Gastrocnemius medialis (tissue), 4 donors: ENCODE data around the gene DYRK1B. TPM values are rescaled to one million over a fixed set of nuclear protein-coding genes. Genes with fewer than 3 reads are reported as not detected.
"Not testable (repeated sequence)": the region's sequence is repeated elsewhere in the genome, so short reads cannot be mapped to it uniquely, and the experiment has no call there.

Experiments
- ATAC-seq, 2 donors: fragments of 150-250 bp; one replicate each; pipeline ENCODE4 v1.9.1; 2016
- DNase-seq, 2 donors: peaks; one replicate each; pipeline ENCODE4 v3.0.0-alpha.2; 2019
- H3K27ac ChIP-seq, 4 donors: fragments of 200-600 bp; sonication (generic); 1 replicate in 1 of 4; 2 replicates in 3 of 4; pipeline ENCODE4 v1.5.1; 2016 to 2018; ENCODE audit warnings: mild to moderate bottlenecking in 2 of 4, moderate library complexity in 1 of 4
- H3K27me3 ChIP-seq, 3 donors: fragments of 200-600 bp; sonication (generic) in 2 of 3; 1 replicate in 1 of 3; 2 replicates in 2 of 3; pipeline versions ENCODE4 v1.5.1 to v1.6.0; 2016 to 2019; ENCODE audit warnings: mild to moderate bottlenecking in 1 of 3, moderate library complexity in 1 of 3
- H3K36me3 ChIP-seq, 2 donors: fragments of 200-600 bp; sonication (generic) in 1 of 2; one replicate each; pipeline ENCODE4 v1.5.1; 2017 to 2018
- H3K4me1 ChIP-seq, 2 donors: fragments of 200-600 bp; sonication (generic) in 1 of 2; one replicate each; pipeline ENCODE4 v1.5.1; 2016 to 2017; ENCODE audit warnings: mild to moderate bottlenecking in 2 of 2
- H3K4me3 ChIP-seq, 4 donors: fragments of 200-600 bp; sonication (generic) in 3 of 4; 1 replicate in 1 of 4; 2 replicates in 3 of 4; pipeline ENCODE4 v1.5.1; 2016 to 2019; ENCODE audit warnings: mild to moderate bottlenecking in 2 of 4
- H3K9me3 ChIP-seq, 3 donors: fragments of 200-600 bp; sonication (generic) in 2 of 3; 1 replicate in 1 of 3; 2 replicates in 2 of 3; pipeline ENCODE4 v1.5.1; 2016 to 2019
- CTCF ChIP-seq, 5 experiments: fragments of 450-650 bp in 3 of 5; fragments of 200-600 bp in 2 of 5; sonication (generic) in 2 of 5; IDR thresholded peaks in 4 of 5; conservative IDR thresholded peaks in 1 of 5; 1 replicate in 4 of 5; 2 replicates in 1 of 5; pipeline ENCODE4 v1.5.1; 2016 to 2019; ENCODE audit warnings: antibody characterized with exemption in 5 of 5, mild to moderate bottlenecking in 3 of 5, moderate library complexity in 3 of 5
- POLR2A ChIP-seq, 2 donors: fragments of 450-650 bp; IDR thresholded peaks; one replicate each; pipeline ENCODE4 v1.6.1; 2017; ENCODE audit warnings: antibody characterized with exemption in 2 of 2, mild to moderate bottlenecking in 2 of 2, moderate library complexity in 2 of 2
- in situ Hi-C, 4 donors: fragments of 200-750 bp; cut with MboI; loops; one replicate each; pipeline versions ENCODE4 v1.15.0 to v1.8.0; 2017; ENCODE audit warnings: low sequenced_read_pairs in 4 of 4
- intact Hi-C: fragments of 100-400 bp; cut with DNase I; formaldehyde crosslinking; loops from one replicate; pipeline ENCODE4 v1.15.1; 2023; ENCODE audit warnings: low total_unique reads
- total RNA-seq, 4 donors: library from RNA; depleted of rRNA; stranded (reverse); fragments of >200 nt; gene quantifications; one replicate each; pipeline versions ENCODE4 v1.1.0 to v1.2.3, GENCODE V29; 2016

DYRK1B gene
- total RNA-seq, 4 donors from 2014 or later: 39.6 to 68.7 (median 61.8) TPM

- H3K36me3 ChIP-seq, H3K27ac ChIP-seq, H3K9me3 ChIP-seq, intact Hi-C loops, in situ Hi-C loops, ATAC-seq, H3K4me3 ChIP-seq, H3K4me1 ChIP-seq, H3K27me3 ChIP-seq, DNase-seq: not testable (repeated sequence)
Observed at GRCh38 chr19:39876486-39876885, 42.5 kb upstream of the DYRK1B start.

- H3K27ac ChIP-seq, H3K4me1 ChIP-seq, ATAC-seq, H3K27me3 ChIP-seq, intact Hi-C loops, in situ Hi-C loops, H3K9me3 ChIP-seq, H3K4me3 ChIP-seq, H3K36me3 ChIP-seq, DNase-seq: not testable (repeated sequence)
Observed at GRCh38 chr19:39875401-39875864, 41.5 kb upstream of the DYRK1B start.

- in situ Hi-C loops: no loop called here
- ATAC-seq: no peak
- Histone ChIP-seq H3K36me3 (no peaks in the 10 kb centered on the region), H3K9me3 (no peaks in the 10 kb centered on the region), H3K4me1 (no peaks in the 10 kb centered on the region), H3K4me3 (no peak overlapping the region), H3K27me3 (peaks cover 0 to 6% (median 0%) of the 10 kb centered on the region in 3 donors), H3K27ac (no peak overlapping the region)
- intact Hi-C loops: no loop called here
- TF ChIP-seq POLR2A (IDR thresholded peaks at IDR 0.05): no peak
- TF ChIP-seq CTCF (IDR thresholded peaks at IDR 0.05 in 4 of 5, conservative IDR thresholded peaks at IDR 0.05 in 1 of 5): no peak
- no peak for DNase-seq
Observed at GRCh38 chr19:39874404-39874803, 40.4 kb upstream of the DYRK1B start.

- no peaks in the 10 kb centered on the region for H3K9me3 ChIP-seq
- TF ChIP-seq POLR2A (IDR thresholded peaks at IDR 0.05): no peak
- TF ChIP-seq CTCF (IDR thresholded peaks at IDR 0.05 in 4 of 5, conservative IDR thresholded peaks at IDR 0.05 in 1 of 5): no peak
- H3K27ac ChIP-seq: no peak overlapping the region
- intact Hi-C loops: no loop called here
- no peaks in the 10 kb centered on the region for H3K36me3 ChIP-seq
- DNase-seq (no peak), ATAC-seq (no peak)
- peaks cover 0 to 1% (median 0%) of the 10 kb centered on the region in 3 donors for H3K27me3 ChIP-seq
- in situ Hi-C loops: no loop called here
- no peak overlapping the region for H3K4me3 ChIP-seq
- H3K4me1 ChIP-seq: no peaks in the 10 kb centered on the region
Observed at GRCh38 chr19:39873385-39873784, 39.4 kb upstream of the DYRK1B start.

- no peaks in the 10 kb centered on the region for H3K4me1 ChIP-seq
- DNase-seq (no peak), ATAC-seq (no peak)
Observed at GRCh38 chr19:39871886-39872866, 38.2 kb upstream of the DYRK1B start.

More at GRCh38 chr19:39871886-39872866, 38.2 kb upstream of the DYRK1B start:
- Histone ChIP-seq H3K27me3 (no peaks in the 10 kb centered on the region), H3K9me3 (no peaks in the 10 kb centered on the region), H3K36me3 (no peaks in the 10 kb centered on the region), H3K27ac (no peak overlapping the region), H3K4me3 (no peak overlapping the region)
- TF ChIP-seq POLR2A (IDR thresholded peaks at IDR 0.05) (no peak), CTCF (IDR thresholded peaks at IDR 0.05 in 4 of 5, conservative IDR thresholded peaks at IDR 0.05 in 1 of 5) (no peak)
- intact Hi-C loops: no loop called here
- in situ Hi-C loops: no loop called here
